SK-N-SH (cell line): ENCODE measurements around the gene AKT2. TPM values are rescaled to one million over a fixed set of nuclear protein-coding genes. Genes with fewer than 3 reads are reported as not detected.

Experiments
- CTCF ChIA-PET: fragments of 300-600, 350-600 bp; formaldehyde crosslinking; extraction: SDS; loops from one replicate; lab custom pipeline; 2021; lab: Yijun Ruan, JAX
- POLR2A ChIA-PET: fragments of 350-600 bp; sonication (Branson Sonifier 250); formaldehyde crosslinking; extraction: SDS; loops from one replicate; lab custom pipeline; 2020; ENCODE audit warnings: antibody characterized with exemption, inconsistent platforms; lab: Yijun Ruan, JAX
- DNase-seq: peaks from one replicate; pipeline ENCODE4 v3.0.0; 2012
- H2AFZ ChIP-seq: fragments of 200-600 bp; sonication (generic); 2 replicates; pipeline ENCODE4 v1.8.1; 2016; ENCODE audit warnings: antibody characterized with exemption, mild to moderate bottlenecking, low read depth
- H3F3A ChIP-seq: fragments of 200-600 bp; sonication (generic); replicated peaks from 2 replicates; pipeline ENCODE3; 2016; ENCODE audit warnings: antibody characterized with exemption, mild to moderate bottlenecking; ENCODE audit not compliant: insufficient read depth
- H3K27ac ChIP-seq, 2 experiments: fragments of 200-500 bp in 1 of 2; fragments of 200-600 bp in 1 of 2; sonication (Bioruptor generic) in 1 of 2; sonication (generic), shearing (Covaris generic) in 1 of 2; 2 replicates each; pipeline versions ENCODE4 v1.5.1 to v1.6.1; 2014 to 2016; ENCODE audit warnings: low read depth in 2 of 2, inconsistent platforms in 1 of 2, low read length in 1 of 2, mild to moderate bottlenecking in 1 of 2, mixed read lengths in 1 of 2
- H3K27me3 ChIP-seq: fragments of 200-600 bp; sonication (generic), shearing (Covaris generic); 2 replicates; pipeline ENCODE4 v1.6.1; 2016; ENCODE audit warnings: mixed run types; ENCODE audit not compliant: insufficient read depth
- H3K36me3 ChIP-seq, 2 experiments: fragments of 200-500 bp in 1 of 2; fragments of 200-600 bp in 1 of 2; sonication (Bioruptor generic) in 1 of 2; sonication (generic) in 1 of 2; replicated peaks in 1 of 2; 2 replicates each; pipeline versions ENCODE3 to v1.5.1; 2014 to 2016; ENCODE audit warnings: low read length in 1 of 2, mild to moderate bottlenecking in 1 of 2; ENCODE audit not compliant: insufficient read depth in 2 of 2, control insufficient read depth in 1 of 2
- H3K4me1 ChIP-seq, 2 experiments: fragments of 200-500 bp in 1 of 2; fragments of 200-600 bp in 1 of 2; sonication (Bioruptor generic) in 1 of 2; sonication (generic), shearing (Covaris generic) in 1 of 2; 2 replicates each; pipeline versions ENCODE4 v1.5.1 to v1.6.1; 2014 to 2016; ENCODE audit warnings: low read depth in 1 of 2, low read length in 1 of 2, mixed run types in 1 of 2; ENCODE audit not compliant: insufficient read depth in 2 of 2, control insufficient read depth in 1 of 2
- H3K4me2 ChIP-seq: fragments of 200-600 bp; sonication (generic), shearing (Covaris generic); 2 replicates; pipeline ENCODE4 v1.6.1; 2017; ENCODE audit warnings: mixed run types
- H3K4me3 ChIP-seq, 2 experiments: fragments of 200-500 bp in 1 of 2; fragments of 200-600 bp in 1 of 2; sonication (Bioruptor generic) in 1 of 2; sonication (generic), shearing (Covaris generic) in 1 of 2; 2 replicates each; pipeline versions ENCODE4 v1.5.1 to v1.8.1; 2014 to 2016; ENCODE audit warnings: low read depth in 2 of 2, inconsistent platforms in 1 of 2, low read length in 1 of 2, mild to moderate bottlenecking in 1 of 2, mixed read lengths in 1 of 2, moderate library complexity in 1 of 2
- H3K79me2 ChIP-seq: fragments of 200-600 bp; sonication (generic); 2 replicates; pipeline ENCODE4 v1.8.1; 2017; ENCODE audit warnings: mild to moderate bottlenecking; ENCODE audit not compliant: insufficient read depth
- H3K9ac ChIP-seq: fragments of 200-600 bp; sonication (generic); 2 replicates; pipeline ENCODE4 v1.6.1; 2017; ENCODE audit warnings: mixed run types
- H3K9me2 ChIP-seq: fragments of 200-600 bp; sonication (generic); 2 replicates; pipeline ENCODE4 v1.6.1; 2017; ENCODE audit warnings: mixed run types
- H3K9me3 ChIP-seq: fragments of 200-600 bp; sonication (generic); 2 replicates; pipeline ENCODE4 v1.6.1; 2017; ENCODE audit warnings: mixed run types, mild to moderate bottlenecking, moderate library complexity
- H4K20me1 ChIP-seq: fragments of 200-600 bp; sonication (generic); 2 replicates; pipeline ENCODE4 v1.6.1; 2017; ENCODE audit warnings: mild to moderate bottlenecking, mixed run types; ENCODE audit not compliant: insufficient read depth
- CHD2 ChIP-seq: fragments of 150-350 bp; IDR thresholded peaks from 2 replicates; pipeline ENCODE4 v1.6.1; 2018; ENCODE audit warnings: low read length; ENCODE audit not compliant: partially characterized antibody
- ELF1 ChIP-seq: IDR thresholded peaks from 2 replicates; pipeline ENCODE4 v1.4.0; 2012
- EP300 ChIP-seq, 2 experiments: IDR thresholded peaks; 2 replicates each; pipeline versions ENCODE4 v1.4.0 to v1.6.1; 2012; ENCODE audit warnings: borderline replicate concordance in 1 of 2, low read depth in 1 of 2, low read length in 1 of 2
- FOSL2 ChIP-seq: IDR thresholded peaks from 2 replicates; pipeline ENCODE4 v1.4.0; 2012; ENCODE audit warnings: low read depth, mild to moderate bottlenecking, moderate library complexity, borderline replicate concordance
- FOXM1 ChIP-seq: IDR thresholded peaks from 2 replicates; pipeline ENCODE4 v1.4.0; 2012; ENCODE audit warnings: low read depth, mild to moderate bottlenecking
- GABPA ChIP-seq: IDR thresholded peaks from 2 replicates; pipeline ENCODE4 v1.4.0; 2012; ENCODE audit warnings: low read depth, mild to moderate bottlenecking
- JUND ChIP-seq: IDR thresholded peaks from 2 replicates; pipeline ENCODE4 v1.4.0; 2012
- MXI1 ChIP-seq: IDR thresholded peaks from 2 replicates; pipeline ENCODE4 v1.6.1; 2012; ENCODE audit warnings: mild to moderate bottlenecking, low read depth, low read length, improper control_type of control experiment
- NRF1 ChIP-seq: IDR thresholded peaks from 2 replicates; pipeline ENCODE4 v1.6.1; 2012; ENCODE audit warnings: low read depth, mild to moderate bottlenecking, low read length
- RAD21 ChIP-seq: IDR thresholded peaks from 2 replicates; pipeline ENCODE4 v1.6.1; 2012; ENCODE audit warnings: mild to moderate bottlenecking, low read length
- RCOR1 ChIP-seq: fragments of 150-350 bp; IDR thresholded peaks from 2 replicates; pipeline ENCODE4 v1.6.1; 2017; ENCODE audit warnings: antibody characterized with exemption, low read length
- REST ChIP-seq: IDR thresholded peaks from 2 replicates; pipeline ENCODE4 v1.6.1; 2012; ENCODE audit warnings: mild to moderate bottlenecking, low read depth, low read length, moderate library complexity
- SIN3A ChIP-seq: IDR thresholded peaks from 2 replicates; pipeline ENCODE4 v1.6.1; 2012; ENCODE audit warnings: low read depth, mild to moderate bottlenecking, low read length, moderate library complexity, borderline replicate concordance
- TAF1 ChIP-seq: IDR thresholded peaks from 2 replicates; pipeline ENCODE4 v1.6.1; 2012; ENCODE audit warnings: low read depth, mild to moderate bottlenecking, low read length, moderate library complexity, borderline replicate concordance
- TEAD4 ChIP-seq: IDR thresholded peaks from 2 replicates; pipeline ENCODE4 v1.4.0; 2012; ENCODE audit warnings: mild to moderate bottlenecking, borderline replicate concordance; ENCODE audit not compliant: insufficient read depth
- USF2 ChIP-seq: fragments of 150-350 bp; IDR thresholded peaks from 2 replicates; pipeline ENCODE4 v1.6.1; 2017; ENCODE audit warnings: antibody characterized with exemption, low read length, low read depth, borderline replicate concordance
- YY1 ChIP-seq: IDR thresholded peaks from 2 replicates; pipeline ENCODE4 v1.4.0; 2012; ENCODE audit warnings: low read depth, mild to moderate bottlenecking
- WGBS: methylation state at CpG from one replicate; pipeline ENCODE4 v1.1.6; 2017; ENCODE audit warnings: low lambda C conversion rate; 5-methylcytosine and 5-hydroxymethylcytosine counted together
- polyA plus RNA-seq, 3 experiments: library from polyadenylated mRNA; depleted of rRNA; stranded (reverse); fragments of >200 nt; gene quantifications; 2 replicates each; pipeline ENCODE4 v1.2.3, GENCODE V29; 2012
- TF ChIP-seq, protein P1 (sequence below): IDR thresholded peaks from 2 replicates; pipeline ENCODE4 v1.4.0; 2012; ENCODE audit warnings: low read depth
- TF ChIP-seq, protein P2 (sequence below): fragments of 200-600 bp; sonication (generic); IDR thresholded peaks from 2 replicates; pipeline ENCODE4 v1.6.1; 2017; ENCODE audit warnings: antibody characterized with exemption, mild to moderate bottlenecking, moderate library complexity
- TF ChIP-seq, protein P3 (sequence below): IDR thresholded peaks from 2 replicates; pipeline ENCODE4 v1.4.0; 2012; ENCODE audit warnings: low read depth, borderline replicate concordance

Gene AKT2
- polyA plus RNA-seq, 1 of the 3 experiments (the other 2 are of a cell fraction) = 99.8 TPM

DNA sequence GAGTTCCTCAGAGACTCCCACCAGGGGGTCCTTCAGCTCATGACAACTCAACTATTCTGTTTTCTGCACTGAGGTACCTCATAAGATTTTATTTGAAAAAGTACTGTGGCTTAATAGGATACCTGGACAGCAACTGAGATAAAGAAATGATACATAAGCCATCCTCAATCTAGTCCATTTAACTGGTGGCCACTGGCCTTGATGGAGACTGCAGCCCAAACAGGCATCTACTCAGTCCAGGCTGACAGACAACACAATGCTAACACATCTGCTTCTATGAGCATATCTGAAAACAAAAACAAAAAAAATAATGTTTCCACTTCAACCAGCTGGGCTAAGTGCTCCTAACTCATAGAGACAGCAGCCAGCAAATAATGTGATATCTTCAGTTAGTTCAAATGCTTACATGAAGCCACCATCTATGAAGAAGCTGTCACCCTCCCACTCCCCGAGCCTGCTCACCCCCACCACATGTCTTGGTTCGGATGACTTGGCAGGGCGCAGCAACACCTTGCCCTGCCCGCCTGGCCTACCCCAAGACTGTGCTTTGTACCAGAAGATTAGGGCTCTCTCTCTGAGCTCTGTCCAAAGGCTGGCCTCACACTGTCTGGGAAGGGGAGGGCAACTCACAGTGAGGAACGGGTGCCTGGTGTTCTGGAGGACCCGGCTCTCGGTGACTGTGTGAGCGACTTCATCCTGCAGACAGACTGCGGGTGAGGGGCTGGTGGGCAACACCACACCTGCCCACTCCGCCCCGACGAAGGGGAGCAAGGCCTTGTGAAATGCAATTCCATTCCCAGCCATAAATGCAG, 45.5 kb downstream of the AKT2 start:
- no peak overlapping the region for H3K9ac ChIP-seq
- H4K20me1 ChIP-seq = no peaks in the 10 kb centered on the region
- WGBS = 96% methylated on average over 12 of the region's 12 CpGs
- H3K4me2 ChIP-seq = no peak overlapping the region
- no peaks in the 10 kb centered on the region for H3K4me1 ChIP-seq
- TF ChIP-seq SIN3A = no peak
- TF ChIP-seq ELF1 = no peak
- no peak for TF ChIP-seq REST
- no peak for TF ChIP-seq FOSL2
- no peak for TF ChIP-seq RAD21
- TF ChIP-seq TAF1 = no peak
- no peak for TF ChIP-seq JUND
- no peak for TF ChIP-seq CHD2
- TF ChIP-seq USF2 = no peak
- no peak for TF ChIP-seq EP300 (IDR thresholded peaks at IDR 0.05; ENCODE audit: borderline replicate concordance in 1 of 2, low read depth in 1 of 2, low read length in 1 of 2)
- no peak for TF ChIP-seq RCOR1
- TF ChIP-seq GABPA = no peak
- no peak for TF ChIP-seq MXI1
- no peak for TF ChIP-seq YY1
- TF ChIP-seq, protein P1, sequence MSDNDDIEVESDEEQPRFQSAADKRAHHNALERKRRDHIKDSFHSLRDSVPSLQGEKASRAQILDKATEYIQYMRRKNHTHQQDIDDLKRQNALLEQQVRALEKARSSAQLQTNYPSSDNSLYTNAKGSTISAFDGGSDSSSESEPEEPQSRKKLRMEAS = no peak
- TF ChIP-seq NRF1 = no peak
- no peak for TF ChIP-seq FOXM1
- TF ChIP-seq, protein P2, sequence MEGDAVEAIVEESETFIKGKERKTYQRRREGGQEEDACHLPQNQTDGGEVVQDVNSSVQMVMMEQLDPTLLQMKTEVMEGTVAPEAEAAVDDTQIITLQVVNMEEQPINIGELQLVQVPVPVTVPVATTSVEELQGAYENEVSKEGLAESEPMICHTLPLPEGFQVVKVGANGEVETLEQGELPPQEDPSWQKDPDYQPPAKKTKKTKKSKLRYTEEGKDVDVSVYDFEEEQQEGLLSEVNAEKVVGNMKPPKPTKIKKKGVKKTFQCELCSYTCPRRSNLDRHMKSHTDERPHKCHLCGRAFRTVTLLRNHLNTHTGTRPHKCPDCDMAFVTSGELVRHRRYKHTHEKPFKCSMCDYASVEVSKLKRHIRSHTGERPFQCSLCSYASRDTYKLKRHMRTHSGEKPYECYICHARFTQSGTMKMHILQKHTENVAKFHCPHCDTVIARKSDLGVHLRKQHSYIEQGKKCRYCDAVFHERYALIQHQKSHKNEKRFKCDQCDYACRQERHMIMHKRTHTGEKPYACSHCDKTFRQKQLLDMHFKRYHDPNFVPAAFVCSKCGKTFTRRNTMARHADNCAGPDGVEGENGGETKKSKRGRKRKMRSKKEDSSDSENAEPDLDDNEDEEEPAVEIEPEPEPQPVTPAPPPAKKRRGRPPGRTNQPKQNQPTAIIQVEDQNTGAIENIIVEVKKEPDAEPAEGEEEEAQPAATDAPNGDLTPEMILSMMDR = no peak
- TF ChIP-seq, protein P3, sequence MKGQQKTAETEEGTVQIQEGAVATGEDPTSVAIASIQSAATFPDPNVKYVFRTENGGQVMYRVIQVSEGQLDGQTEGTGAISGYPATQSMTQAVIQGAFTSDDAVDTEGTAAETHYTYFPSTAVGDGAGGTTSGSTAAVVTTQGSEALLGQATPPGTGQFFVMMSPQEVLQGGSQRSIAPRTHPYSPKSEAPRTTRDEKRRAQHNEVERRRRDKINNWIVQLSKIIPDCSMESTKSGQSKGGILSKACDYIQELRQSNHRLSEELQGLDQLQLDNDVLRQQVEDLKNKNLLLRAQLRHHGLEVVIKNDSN = no peak
- TF ChIP-seq TEAD4 = no peak
- no peak overlapping the region for H2AFZ ChIP-seq
- no peaks in the 10 kb centered on the region for H3K9me3 ChIP-seq
- H3K9me2 ChIP-seq = no peaks in the 10 kb centered on the region
- no peaks in the 10 kb centered on the region for H3K27me3 ChIP-seq
- H3K36me3 ChIP-seq = peaks cover 3 to 58% of the 10 kb centered on the region in 2 experiments
- H3K27ac ChIP-seq = no peak overlapping the region
- DNase-seq = no peak
- H3K4me3 ChIP-seq = no peak overlapping the region
- ChIA-PET CTCF (no interaction called here), POLR2A (interaction anchor here (0.6 kb wide), 1 partner anchor 14 kb away, joined by 3 read pairs; no protein-coding TSS in a partner anchor)
- H3K79me2 ChIP-seq = peaks cover 11% of the 10 kb centered on the region; the same call in 1 of the 2 replicates
- H3F3A ChIP-seq = no peaks in the 10 kb centered on the region
